IMR-90 (cell line): Measurements from ENCODE around the gene CLK3. TPM values are rescaled to one million over a fixed set of nuclear protein-coding genes. Genes with fewer than 3 reads are reported as not detected.

Experiments
- ATAC-seq: fragments of 200-7000 bp; cut with Tn5 transposase; 2 replicates; pipeline ENCODE4 v1.9.1; 2020; ENCODE audit warnings: low read depth, mild to moderate bottlenecking, moderate library complexity
- BruUV-seq: library from RNA; stranded (reverse); fragments of 400-500 nt; replicated peaks from 2 replicates; lab custom pipeline; 2021; lab: Mats Ljungman, UMichigan
- CTCF ChIA-PET: fragments of 300-600 bp; formaldehyde crosslinking; extraction: SDS; loops from one replicate; lab custom pipeline; 2021; ENCODE audit warnings: antibody characterized with exemption; lab: Yijun Ruan, JAX
- POLR2A ChIA-PET: fragments of 300-600 bp; sonication (Branson Sonifier 250); formaldehyde crosslinking; loops from one replicate; lab custom pipeline; 2022; ENCODE audit warnings: antibody characterized with exemption; ENCODE audit not compliant: unreplicated experiment; lab: Charles Lee
- DNase-seq: peaks from one replicate; pipeline ENCODE4 v3.0.0; 2013
- H2AFZ ChIP-seq: replicated peaks from 2 replicates; pipeline ENCODE3; 2013; ENCODE audit warnings: low read length, mild to moderate bottlenecking; ENCODE audit not compliant: poor library complexity
- H2AK5ac ChIP-seq: 2 replicates; pipeline ENCODE4 v1.6.1; 2013; ENCODE audit warnings: low read depth, low read length, inconsistent platforms
- H2AK9ac ChIP-seq: replicated peaks from 2 replicates; pipeline ENCODE3; 2013; ENCODE audit warnings: mild to moderate bottlenecking, low read depth, low read length, moderate library complexity; ENCODE audit not compliant: poor library complexity
- H2BK120ac ChIP-seq: 2 replicates; pipeline ENCODE4 v1.6.1; 2013; ENCODE audit warnings: low read depth, low read length, inconsistent platforms
- H2BK15ac ChIP-seq: 3 replicates; pipeline ENCODE4 v1.6.1; 2013; ENCODE audit warnings: low read depth, low read length, inconsistent platforms
- H2BK20ac ChIP-seq: 2 replicates; pipeline ENCODE4 v1.6.1; 2013; ENCODE audit warnings: low read depth, mild to moderate bottlenecking, inconsistent platforms, low read length, moderate library complexity
- H2BK5ac ChIP-seq: 2 replicates; pipeline ENCODE4 v1.6.1; 2013; ENCODE audit warnings: mild to moderate bottlenecking, low read depth, low read length, inconsistent platforms; ENCODE audit not compliant: poor library complexity, severe bottlenecking
- H3K14ac ChIP-seq: replicated peaks from 2 replicates; pipeline ENCODE4 v1.6.1; 2013; ENCODE audit warnings: low read depth, low read length, inconsistent platforms
- H3K18ac ChIP-seq: 2 replicates; pipeline ENCODE4 v1.6.1; 2013; ENCODE audit warnings: low read depth, low read length, control low read depth
- H3K23ac ChIP-seq: 2 replicates; pipeline ENCODE4 v1.6.1; 2013; ENCODE audit warnings: low read depth, low read length, inconsistent platforms
- H3K27ac ChIP-seq: 2 replicates; pipeline ENCODE4 v1.5.1; 2013; ENCODE audit warnings: mild to moderate bottlenecking, control low read depth, low read length; ENCODE audit not compliant: insufficient read depth
- H3K27me3 ChIP-seq: 2 replicates; pipeline ENCODE4 v1.6.1; 2013; ENCODE audit warnings: low read length; ENCODE audit not compliant: control insufficient read depth, insufficient read depth
- H3K36me3 ChIP-seq: 2 replicates; pipeline ENCODE4 v1.6.1; 2013; ENCODE audit warnings: low read length, mixed read lengths; ENCODE audit not compliant: control insufficient read depth, insufficient read depth
- H3K4ac ChIP-seq: 2 replicates; pipeline ENCODE4 v1.6.1; 2013; ENCODE audit warnings: low read depth, low read length, inconsistent platforms
- H3K4me1 ChIP-seq: 2 replicates; pipeline ENCODE4 v1.6.1; 2013; ENCODE audit warnings: low read length, mixed read lengths; ENCODE audit not compliant: control insufficient read depth, insufficient read depth
- H3K4me2 ChIP-seq: 2 replicates; pipeline ENCODE4 v1.6.1; 2013; ENCODE audit warnings: low read depth, mild to moderate bottlenecking, control low read depth, low read length, moderate library complexity
- H3K4me3 ChIP-seq: 2 replicates; pipeline ENCODE4 v1.5.1; 2013; ENCODE audit warnings: low read depth, mild to moderate bottlenecking, control low read depth, low read length, moderate library complexity; ENCODE audit not compliant: insufficient read depth
- H3K56ac ChIP-seq: 2 replicates; pipeline ENCODE4 v1.6.1; 2013; ENCODE audit warnings: low read length, inconsistent platforms; ENCODE audit not compliant: insufficient read depth; ENCODE audit errors: extremely low read depth
- H3K79me1 ChIP-seq, 2 experiments: 2 replicates each; pipeline ENCODE4 v1.6.1; 2013; ENCODE audit warnings: low read length in 2 of 2, inconsistent platforms in 1 of 2, low read depth in 1 of 2
- H3K9ac ChIP-seq: 2 replicates; pipeline ENCODE4 v1.6.1; 2013; ENCODE audit warnings: low read depth, low read length, control low read depth
- H3K9me1 ChIP-seq: 2 replicates; pipeline ENCODE4 v1.6.1; 2013; ENCODE audit warnings: low read length, inconsistent platforms; ENCODE audit not compliant: insufficient read depth
- H3K9me3 ChIP-seq: 2 replicates; pipeline ENCODE4 v1.6.1; 2013; ENCODE audit warnings: low read length; ENCODE audit not compliant: control insufficient read depth, insufficient read depth
- H4K20me1 ChIP-seq: 2 replicates; pipeline ENCODE4 v1.6.1; 2013; ENCODE audit warnings: low read length, inconsistent platforms; ENCODE audit not compliant: insufficient read depth
- H4K5ac ChIP-seq: 2 replicates; pipeline ENCODE4 v1.6.1; 2013; ENCODE audit warnings: mild to moderate bottlenecking, low read depth, low read length, control low read depth
- H4K8ac ChIP-seq, 2 experiments: 2 replicates each; pipeline ENCODE4 v1.6.1; 2013; ENCODE audit warnings: low read depth in 2 of 2, low read length in 2 of 2, control low read depth in 1 of 2, inconsistent platforms in 1 of 2
- H4K91ac ChIP-seq: 2 replicates; pipeline ENCODE4 v1.6.1; 2013; ENCODE audit warnings: low read depth, low read length, inconsistent platforms; ENCODE audit not compliant: insufficient read depth
- BHLHE40 ChIP-seq: fragments of 150-350 bp; IDR thresholded peaks from 2 replicates; pipeline ENCODE4 v1.6.1; 2016; ENCODE audit warnings: mild to moderate bottlenecking, low read depth, low read length
- CEBPB ChIP-seq: IDR thresholded peaks from 2 replicates; pipeline ENCODE4 v1.6.1; 2012; ENCODE audit warnings: low read depth, low read length, improper control_type of control experiment
- CHD1 ChIP-seq: IDR thresholded peaks from 2 replicates; pipeline ENCODE4 v1.6.1; 2012; ENCODE audit warnings: low read depth, low read length, improper control_type of control experiment
- CTCF ChIP-seq: conservative IDR thresholded peaks from 2 replicates; pipeline ENCODE4 v1.5.1; 2012; ENCODE audit warnings: mild to moderate bottlenecking, low read depth, low read length, improper control_type of control experiment
- ELK1 ChIP-seq: fragments of 150-350 bp; IDR thresholded peaks from 2 replicates; pipeline ENCODE4 v1.6.1; 2016; ENCODE audit warnings: low read depth, mild to moderate bottlenecking, low read length, moderate library complexity, borderline replicate concordance
- FOS ChIP-seq: fragments of 150-350 bp; IDR thresholded peaks from 2 replicates; pipeline ENCODE4 v1.6.1; 2016; ENCODE audit warnings: low read depth, low read length
- MAFK ChIP-seq: IDR thresholded peaks from 2 replicates; pipeline ENCODE4 v1.6.1; 2012; ENCODE audit warnings: low read depth, low read length, improper control_type of control experiment
- MAZ ChIP-seq: IDR thresholded peaks from 2 replicates; pipeline ENCODE4 v1.6.1; 2012; ENCODE audit warnings: low read depth, mild to moderate bottlenecking, low read length, improper control_type of control experiment, moderate library complexity, borderline replicate concordance
- MXI1 ChIP-seq: IDR thresholded peaks from 2 replicates; pipeline ENCODE4 v1.6.1; 2012; ENCODE audit warnings: low read depth, mild to moderate bottlenecking, low read length, moderate library complexity, borderline replicate concordance
- NFE2L2 ChIP-seq: fragments of 150-350 bp; IDR thresholded peaks from 2 replicates; pipeline ENCODE4 v1.6.1; 2016; ENCODE audit warnings: low read depth, mild to moderate bottlenecking, low read length
- POLR2A ChIP-seq: IDR thresholded peaks from 2 replicates; pipeline ENCODE4 v1.6.1; 2012; ENCODE audit warnings: mild to moderate bottlenecking, low read depth, low read length
- RAD21 ChIP-seq: IDR thresholded peaks from 2 replicates; pipeline ENCODE4 v1.6.1; 2012; ENCODE audit warnings: low read length, improper control_type of control experiment
- RCOR1 ChIP-seq: IDR thresholded peaks from 2 replicates; pipeline ENCODE4 v1.6.1; 2012; ENCODE audit warnings: mild to moderate bottlenecking, low read length, improper control_type of control experiment; ENCODE audit not compliant: insufficient replicate concordance
- RFX5 ChIP-seq: IDR thresholded peaks from 2 replicates; pipeline ENCODE4 v1.8.0; 2012; ENCODE audit warnings: low read depth, mild to moderate bottlenecking, low read length, moderate library complexity
- SMC3 ChIP-seq: fragments of 150-350 bp; IDR thresholded peaks from 2 replicates; pipeline ENCODE4 v1.6.1; 2016; ENCODE audit warnings: low read depth, mild to moderate bottlenecking, antibody characterized with exemption, low read length, moderate library complexity
- USF2 ChIP-seq: fragments of 150-350 bp; IDR thresholded peaks from 2 replicates; pipeline ENCODE4 v1.6.1; 2017; ENCODE audit warnings: mild to moderate bottlenecking, antibody characterized with exemption, low read length, low read depth
- dilution Hi-C: fragments of 300-500 bp; cut with HindIII; formaldehyde crosslinking; loops from one replicate; pipeline ENCODE4 v1.14.3; 2018; ENCODE audit warnings: low sequenced_read_pairs; ENCODE audit not compliant: unreplicated experiment
- in situ Hi-C: fragments of 300-500 bp; cut with MboI; formaldehyde crosslinking; loops from 3 replicates; pipeline ENCODE4 v1.14.3; 2019; ENCODE audit warnings: low sequenced_read_pairs, inconsistent platforms, mixed read lengths
- intact Hi-C: fragments of 100-400 bp; cut with micrococcal nuclease; formaldehyde crosslinking; loops from 2 replicates; pipeline ENCODE4 v1.10.0; 2022
- polyA plus RNA-seq, 3 experiments: library from polyadenylated mRNA; depleted of rRNA; stranded (reverse); fragments of >200 nt; gene quantifications; 2 replicates each; pipeline ENCODE4 v1.2.3, GENCODE V29; 2012; ENCODE audit warnings: low replicate concordance in 1 of 3
- total RNA-seq: library from RNA; depleted of rRNA; stranded (reverse); fragments of >200 nt; gene quantifications from 2 replicates; pipeline ENCODE4 v1.2.3, GENCODE V29; 2012

The CLK3 gene
- total and polyA plus RNA-seq, 2 of the 4 experiments (the other 2 are of a cell fraction) = 84.7 to 117 TPM

GRCh38 chr15:74646480-74646879, 30.8 kb downstream of the CLK3 start:
- BruUV-seq = no TSS peak
- ChIA-PET CTCF (interaction anchor here (0.6 to 0.9 kb wide), 3 partner anchors 8 to 30 kb away, joined by 3 to 4 read pairs (median 3); no protein-coding TSS in a partner anchor), POLR2A (no interaction called here)

More at GRCh38 chr15:74646480-74646879, 30.8 kb downstream of the CLK3 start:
- no peaks in the 10 kb centered on the region for H3K27me3 ChIP-seq
- in situ Hi-C loops = no loop called here
- no peak overlapping the region for H4K5ac ChIP-seq
- H3K4me2 ChIP-seq = no peak overlapping the region
- no peak overlapping the region for H2BK5ac ChIP-seq
- no peak overlapping the region for H3K4me3 ChIP-seq
- no peaks in the 10 kb centered on the region for H3K9me3 ChIP-seq
- intact Hi-C loops = loop anchor here (5.0 kb wide), 1 partner anchor 36 kb away; no protein-coding TSS in a partner anchor
- H3K36me3 ChIP-seq = peaks cover 10% of the 10 kb centered on the region
- no peak overlapping the region for H2BK120ac ChIP-seq
- ATAC-seq (no peak), DNase-seq (no peak)
- H3K56ac ChIP-seq = no peak overlapping the region
- H3K9me1 ChIP-seq = peaks cover 13% of the 10 kb centered on the region; the same call in 1 of the 2 replicates
- no peak overlapping the region for H2AFZ ChIP-seq
- no peak overlapping the region for H4K8ac ChIP-seq
- peaks cover 35 to 69% of the 10 kb centered on the region in 2 experiments for H3K79me1 ChIP-seq
- H2BK15ac ChIP-seq = no peak overlapping the region
- no peak overlapping the region for H3K9ac ChIP-seq
- TF ChIP-seq RCOR1 (no peak), CHD1 (no peak), MAFK (no peak), FOS (no peak), RFX5 (no peak), ELK1 (no peak), USF2 (no peak), BHLHE40 (no peak), MAZ (no peak), CTCF (no peak), SMC3 (no peak), POLR2A (no peak), CEBPB (no peak), RAD21 (no peak), NFE2L2 (no peak), MXI1 (no peak)
- no peak overlapping the region for H3K4ac ChIP-seq
- no peak overlapping the region for H2BK20ac ChIP-seq
- H3K23ac ChIP-seq = no peak overlapping the region
- no peak overlapping the region for H3K27ac ChIP-seq
- H3K18ac ChIP-seq = no peak overlapping the region
- H2AK5ac ChIP-seq = no peak overlapping the region
- no peak overlapping the region for H3K14ac ChIP-seq
- no peak overlapping the region for H2AK9ac ChIP-seq
- H3K4me1 ChIP-seq = peaks cover 3% of the 10 kb centered on the region; the same call in 1 of the 2 replicates
- H4K20me1 ChIP-seq = peaks cover 44% of the 10 kb centered on the region
- no peak overlapping the region for H4K91ac ChIP-seq
- dilution Hi-C loops = no loop called here
